IPS-18a (cell line): ENCODE measurements around the gene DSCAM.
A peak's percentile ranks its signal among the peaks of the same experiment; 100 is the strongest.

ENCODE experiments used
- H3K27ac ChIP-seq: one replicate; pipeline ENCODE4 v1.5.1; 2013; ENCODE audit warnings: low read length
- H3K27me3 ChIP-seq: one replicate; pipeline ENCODE4 v1.6.1; 2013; ENCODE audit warnings: mild to moderate bottlenecking, low read length; ENCODE audit not compliant: control insufficient read depth, insufficient read depth
- H3K36me3 ChIP-seq: one replicate; pipeline ENCODE4 v1.6.1; 2013; ENCODE audit warnings: low read depth, low read length; ENCODE audit not compliant: control insufficient read depth
- H3K4me1 ChIP-seq: one replicate; pipeline ENCODE4 v1.6.1; 2013; ENCODE audit warnings: low read depth, low read length; ENCODE audit not compliant: control insufficient read depth
- H3K4me3 ChIP-seq: one replicate; pipeline ENCODE4 v1.5.1; 2013; ENCODE audit warnings: low read length
- H3K9ac ChIP-seq: one replicate; pipeline ENCODE4 v1.6.1; 2013; ENCODE audit warnings: mild to moderate bottlenecking, low read length, moderate library complexity
- H3K9me3 ChIP-seq: one replicate; pipeline ENCODE4 v1.6.1; 2013; ENCODE audit warnings: low read depth, low read length; ENCODE audit not compliant: control insufficient read depth

The DSCAM gene

DNA sequence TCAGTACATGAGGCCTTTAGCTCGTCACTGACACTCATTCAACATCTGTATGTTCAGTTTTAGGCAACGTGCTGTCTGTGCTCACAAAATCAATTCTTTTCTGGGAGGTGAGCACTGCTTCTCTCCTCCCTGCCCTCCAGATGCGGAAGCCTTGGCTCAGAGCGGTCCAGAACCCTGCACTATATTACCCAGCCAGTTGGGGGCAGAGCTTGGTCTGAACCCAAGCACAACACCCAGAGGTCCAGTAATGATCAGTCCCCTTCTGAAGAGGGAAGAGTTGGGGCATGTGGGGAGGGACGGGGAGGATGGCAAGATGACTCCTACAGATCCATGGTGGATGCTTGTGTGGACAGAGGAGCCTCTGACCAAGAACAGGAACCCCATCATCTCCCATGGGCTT, 5.6 kb upstream of the DSCAM start:
- Histone ChIP-seq H3K36me3 (no peaks in the 10 kb centered on the region), H3K9ac (no peak overlapping the region), H3K27me3 (peaks cover 15% of the 10 kb centered on the region), H3K27ac (no peak overlapping the region), H3K4me1 (peaks cover 4% of the 10 kb centered on the region), H3K9me3 (no peaks in the 10 kb centered on the region), H3K4me3 (no peak overlapping the region)

- Histone ChIP-seq H3K27me3 (peaks cover 23% of the 10 kb centered on the region), H3K9ac (no peak overlapping the region), H3K36me3 (no peaks in the 10 kb centered on the region), H3K9me3 (no peaks in the 10 kb centered on the region), H3K4me1 (peaks cover 9% of the 10 kb centered on the region), H3K27ac (no peak overlapping the region), H3K4me3 (no peak overlapping the region)
Observed at GRCh38 chr21:40851749-40852148, 4.8 kb upstream of the DSCAM start.

DNA sequence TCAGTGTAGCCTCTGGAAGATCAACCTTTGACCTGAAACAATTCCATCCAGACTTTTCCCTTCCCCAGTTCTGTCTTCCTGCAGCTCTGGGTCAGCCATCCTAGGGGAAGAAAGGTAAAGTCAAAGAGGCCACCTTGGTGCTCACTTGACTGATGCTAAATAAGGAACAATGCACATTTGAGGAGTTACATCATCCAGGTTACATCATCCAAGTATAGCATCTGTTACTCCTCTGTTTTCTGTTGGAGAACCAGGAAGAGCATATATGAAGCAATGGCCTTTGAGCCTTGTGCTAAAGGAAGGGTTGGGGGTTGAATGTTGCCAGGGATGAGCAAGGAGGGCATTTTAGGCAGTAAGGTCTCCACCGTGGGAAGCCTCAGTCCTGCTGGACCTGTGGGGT, 3.1 kb upstream of the DSCAM start:
- Histone ChIP-seq H3K36me3 (no peaks in the 10 kb centered on the region), H3K9ac (no peak overlapping the region), H3K4me3 (no peak overlapping the region), H3K4me1 (peaks cover 9% of the 10 kb centered on the region), H3K27me3 (peaks cover 35% of the 10 kb centered on the region), H3K27ac (no peak overlapping the region), H3K9me3 (no peaks in the 10 kb centered on the region)

DNA sequence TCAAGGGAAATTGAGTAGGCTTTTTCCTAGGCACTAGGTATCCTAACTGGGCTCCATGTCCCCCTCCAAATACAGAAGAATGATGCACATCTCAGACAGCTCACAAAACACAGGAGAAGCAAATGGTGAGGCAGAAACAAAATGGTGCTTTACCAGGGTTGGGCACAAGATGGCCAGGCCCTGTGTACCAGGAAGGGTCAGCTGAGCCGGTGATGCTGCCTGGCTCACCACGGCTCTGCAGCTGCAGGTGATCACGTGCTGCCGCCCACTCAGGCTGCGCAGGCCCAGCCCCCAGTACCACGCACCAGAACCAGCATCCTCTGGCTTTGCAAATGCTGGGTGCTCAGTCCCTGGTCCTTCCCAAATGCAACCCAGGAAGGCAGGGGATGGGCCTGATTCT, 993 bp upstream of the DSCAM start:
- H3K9me3 ChIP-seq: no peaks in the 10 kb centered on the region
- no peak overlapping the region for H3K27ac ChIP-seq
- H3K4me1 ChIP-seq: peaks cover 9% of the 10 kb centered on the region
- peaks cover 39% of the 10 kb centered on the region for H3K27me3 ChIP-seq
- H3K9ac ChIP-seq: no peak overlapping the region
- H3K36me3 ChIP-seq: no peaks in the 10 kb centered on the region
- H3K4me3 ChIP-seq: peak overlapping the region; percentile 53

GRCh38 chr21:40846103-40846502, 855 bp downstream of the DSCAM start:
- peaks cover 57% of the 10 kb centered on the region for H3K27me3 ChIP-seq
- H3K9ac ChIP-seq: no peak overlapping the region
- H3K27ac ChIP-seq: no peak overlapping the region
- H3K36me3 ChIP-seq: no peaks in the 10 kb centered on the region
- peaks cover 9% of the 10 kb centered on the region for H3K4me1 ChIP-seq
- H3K9me3 ChIP-seq: no peaks in the 10 kb centered on the region
- no peak overlapping the region for H3K4me3 ChIP-seq

DNA sequence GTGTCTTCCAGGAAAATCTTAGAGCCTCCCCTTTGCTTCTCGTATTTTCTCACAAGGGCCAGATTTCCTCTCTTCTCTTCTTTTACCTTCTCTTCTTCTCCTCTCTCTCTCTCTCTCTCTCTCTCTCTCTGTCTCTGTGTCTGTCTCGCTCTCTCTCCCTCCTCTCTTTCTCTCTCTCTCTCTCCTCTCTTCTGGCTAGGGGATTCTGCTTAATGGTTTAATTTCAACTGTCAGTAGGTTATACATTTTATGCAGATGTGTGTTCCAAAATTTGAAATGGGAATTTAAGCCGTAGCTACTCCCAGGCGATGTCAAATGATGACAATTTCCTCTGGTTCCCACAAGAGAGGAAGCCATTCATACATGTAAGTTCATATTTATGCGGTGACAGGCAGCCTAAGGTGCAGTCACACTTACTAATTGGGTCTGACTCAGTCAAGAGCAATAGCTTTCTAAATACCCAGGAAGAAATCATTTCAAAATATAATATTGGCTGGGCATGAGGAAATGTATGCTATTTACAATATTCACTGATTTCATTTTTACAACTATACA, 1.4 kb downstream of the DSCAM start:
- no peak overlapping the region for H3K27ac ChIP-seq
- H3K9ac ChIP-seq: no peak overlapping the region
- H3K27me3 ChIP-seq: peaks cover 63% of the 10 kb centered on the region
- no peaks in the 10 kb centered on the region for H3K36me3 ChIP-seq
- peaks cover 9% of the 10 kb centered on the region for H3K4me1 ChIP-seq
- H3K4me3 ChIP-seq: no peak overlapping the region
- H3K9me3 ChIP-seq: no peaks in the 10 kb centered on the region

DNA sequence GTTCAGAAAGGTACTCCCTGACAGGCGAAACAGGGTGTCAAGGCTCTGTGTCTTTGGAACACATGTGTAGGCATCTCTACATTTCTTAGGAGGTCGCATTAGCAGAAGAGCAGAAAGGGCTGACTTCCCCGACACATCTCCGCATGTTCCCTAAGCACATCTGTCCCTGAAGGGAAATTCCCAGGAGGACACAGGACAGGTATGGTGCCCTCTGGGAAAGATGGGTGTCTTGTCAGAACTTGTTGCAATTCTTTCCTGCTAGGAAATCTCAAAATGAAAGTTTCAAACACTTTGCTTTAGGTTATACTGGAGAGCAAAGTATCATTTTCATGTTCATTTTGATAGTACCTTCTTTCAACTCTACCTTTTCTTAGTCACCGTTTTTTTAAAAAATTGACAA, 2.0 kb downstream of the DSCAM start:
- no peaks in the 10 kb centered on the region for H3K9me3 ChIP-seq
- no peaks in the 10 kb centered on the region for H3K36me3 ChIP-seq
- peaks cover 69% of the 10 kb centered on the region for H3K27me3 ChIP-seq
- no peak overlapping the region for H3K27ac ChIP-seq
- H3K9ac ChIP-seq: no peak overlapping the region
- H3K4me1 ChIP-seq: peaks cover 9% of the 10 kb centered on the region
- H3K4me3 ChIP-seq: no peak overlapping the region

DNA sequence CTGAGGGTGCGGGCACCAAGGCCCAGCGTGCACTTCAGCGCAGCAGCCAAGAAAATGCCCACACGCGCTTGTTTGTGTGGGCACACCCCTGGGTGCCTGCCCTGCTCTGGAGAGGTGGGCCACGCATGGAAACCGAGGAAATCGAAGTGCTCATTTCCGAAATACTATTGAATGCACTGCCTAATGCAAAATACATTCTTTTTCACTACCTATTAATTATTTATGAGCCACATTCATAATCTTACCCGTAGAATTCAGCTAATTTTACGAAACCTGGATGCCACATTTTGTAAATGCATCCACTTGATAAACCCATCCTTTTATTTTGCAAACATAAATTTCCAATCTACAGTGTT, 4.8 kb downstream of the DSCAM start:
- Histone ChIP-seq H3K9ac (no peak overlapping the region), H3K4me1 (peaks cover 2% of the 10 kb centered on the region), H3K27me3 (peaks cover 51% of the 10 kb centered on the region), H3K4me3 (peak overlapping the region; percentile 71), H3K36me3 (no peaks in the 10 kb centered on the region), H3K27ac (no peak overlapping the region), H3K9me3 (no peaks in the 10 kb centered on the region)

- H3K4me3 ChIP-seq: peak overlapping the region; percentile 71
- H3K9me3 ChIP-seq: no peaks in the 10 kb centered on the region
- no peak overlapping the region for H3K9ac ChIP-seq
- no peaks in the 10 kb centered on the region for H3K36me3 ChIP-seq
- H3K27ac ChIP-seq: no peak overlapping the region
- H3K27me3 ChIP-seq: peaks cover 47% of the 10 kb centered on the region
- H3K4me1 ChIP-seq: no peaks in the 10 kb centered on the region
Observed at GRCh38 chr21:40841524-40842196, 5.3 kb downstream of the DSCAM start.

- Histone ChIP-seq H3K36me3 (no peaks in the 10 kb centered on the region), H3K4me1 (no peaks in the 10 kb centered on the region), H3K9me3 (no peaks in the 10 kb centered on the region), H3K9ac (no peak overlapping the region), H3K27me3 (peaks cover 39% of the 10 kb centered on the region), H3K27ac (no peak overlapping the region), H3K4me3 (no peak overlapping the region)
Observed at GRCh38 chr21:40840401-40841125, 6.4 kb downstream of the DSCAM start.

DNA sequence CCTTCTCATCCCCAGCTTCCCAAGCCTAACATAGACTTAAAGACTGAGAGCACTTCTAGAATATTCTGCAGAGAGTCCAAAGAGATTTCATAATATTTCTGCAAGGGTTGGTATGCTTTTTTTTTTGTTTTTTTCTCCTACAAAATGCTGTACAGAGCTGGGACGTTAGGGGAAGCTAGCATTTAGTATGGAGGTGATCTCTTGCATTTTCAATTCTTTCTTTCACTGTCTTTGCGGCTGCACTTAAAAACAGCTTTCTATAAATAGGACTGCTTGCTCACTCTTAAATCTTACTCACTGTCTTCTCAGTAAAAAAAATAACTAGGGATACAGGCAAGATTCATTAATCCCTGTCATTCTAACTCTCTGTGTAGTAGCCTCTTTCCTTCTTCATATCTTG, 7.4 kb downstream of the DSCAM start:
- Histone ChIP-seq H3K27ac (no peak overlapping the region), H3K27me3 (peaks cover 30% of the 10 kb centered on the region), H3K36me3 (no peaks in the 10 kb centered on the region), H3K4me1 (no peaks in the 10 kb centered on the region), H3K4me3 (no peak overlapping the region), H3K9me3 (no peaks in the 10 kb centered on the region), H3K9ac (no peak overlapping the region)

DNA sequence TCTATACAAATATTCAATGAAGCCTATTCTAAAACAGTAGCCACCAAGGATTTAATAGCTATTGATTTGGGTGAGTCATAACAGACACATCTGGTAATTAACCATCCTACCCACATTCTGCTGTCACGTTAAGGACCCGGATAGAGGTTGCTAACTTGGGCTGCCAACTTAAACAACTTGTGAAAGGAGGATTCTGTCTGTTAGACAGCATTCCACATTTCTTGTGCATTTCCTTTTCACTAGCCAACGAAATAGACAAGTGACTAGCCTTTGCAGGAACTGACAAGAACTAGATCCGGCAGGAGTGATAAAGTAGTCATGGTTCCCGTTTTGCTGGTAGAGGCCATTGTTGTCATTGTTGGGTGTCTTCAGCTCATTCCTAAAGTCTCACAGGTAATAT, 9.5 kb downstream of the DSCAM start:
- H3K27ac ChIP-seq: no peak overlapping the region
- H3K9me3 ChIP-seq: no peaks in the 10 kb centered on the region
- no peak overlapping the region for H3K9ac ChIP-seq
- no peaks in the 10 kb centered on the region for H3K4me1 ChIP-seq
- peaks cover 25% of the 10 kb centered on the region for H3K27me3 ChIP-seq
- no peaks in the 10 kb centered on the region for H3K36me3 ChIP-seq
- H3K4me3 ChIP-seq: no peak overlapping the region
